Measurements from ENCODE around the gene RGS6.

The RGS6 gene

DNA sequence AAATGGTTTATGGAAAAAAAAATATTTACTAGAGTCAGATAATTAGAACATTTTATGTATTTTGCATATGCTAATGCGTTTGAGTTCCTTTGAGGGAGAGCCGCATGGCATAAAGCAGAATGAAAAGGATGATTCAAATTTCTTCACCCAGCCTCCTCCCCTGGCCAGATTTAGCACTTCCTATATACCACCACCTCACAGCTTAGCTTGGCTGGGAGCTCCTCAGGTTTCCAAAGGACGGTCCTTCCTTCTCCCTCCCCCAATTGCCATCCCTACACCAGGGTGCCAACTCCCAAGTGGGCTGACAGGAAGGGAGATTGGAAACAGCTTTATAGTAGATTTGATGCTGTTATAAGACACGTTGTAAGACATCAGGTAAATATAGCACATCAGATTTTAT, 157.4 kb downstream of the RGS6 start:
- FAIRE-seq: no peak

DNA sequence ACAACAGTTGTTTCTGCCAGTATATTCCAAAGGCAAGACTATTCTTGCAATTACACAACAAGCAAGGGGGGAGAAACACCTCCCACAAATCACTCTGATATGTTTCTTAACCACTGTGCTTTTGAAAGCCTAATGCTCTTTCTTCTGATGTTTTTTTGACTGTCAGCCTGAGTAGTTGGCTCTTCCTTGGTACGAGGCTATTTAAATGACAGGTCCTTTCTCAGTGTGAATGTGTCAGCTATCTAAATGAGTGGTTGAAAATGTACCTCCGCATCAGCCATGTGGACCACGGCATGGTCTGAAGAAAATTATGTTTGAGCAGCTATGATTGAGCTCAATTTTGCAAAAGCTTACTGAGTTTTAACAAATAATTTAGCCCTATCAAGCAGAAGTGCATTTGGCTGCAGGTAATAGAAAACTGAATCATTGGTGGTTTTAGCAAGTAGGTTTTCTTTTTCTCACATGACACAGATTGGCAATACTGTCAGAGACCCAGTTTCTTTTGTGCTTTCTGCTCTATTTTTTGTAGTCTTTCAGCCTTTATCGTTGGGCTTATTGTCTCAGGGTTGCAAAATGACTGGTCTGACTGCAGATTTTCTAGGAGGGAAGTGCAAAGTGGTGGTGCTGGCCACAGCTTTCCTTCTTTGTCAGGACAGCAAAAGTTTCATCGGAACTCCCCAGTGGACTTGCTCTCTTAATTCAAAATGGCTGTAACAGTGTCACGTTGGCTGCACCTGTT, 162.8 kb downstream of the RGS6 start:
- no peak for FAIRE-seq

GRCh38 chr14:72097173-72097783, 165.0 kb downstream of the RGS6 start:
- FAIRE-seq: no peak

DNA sequence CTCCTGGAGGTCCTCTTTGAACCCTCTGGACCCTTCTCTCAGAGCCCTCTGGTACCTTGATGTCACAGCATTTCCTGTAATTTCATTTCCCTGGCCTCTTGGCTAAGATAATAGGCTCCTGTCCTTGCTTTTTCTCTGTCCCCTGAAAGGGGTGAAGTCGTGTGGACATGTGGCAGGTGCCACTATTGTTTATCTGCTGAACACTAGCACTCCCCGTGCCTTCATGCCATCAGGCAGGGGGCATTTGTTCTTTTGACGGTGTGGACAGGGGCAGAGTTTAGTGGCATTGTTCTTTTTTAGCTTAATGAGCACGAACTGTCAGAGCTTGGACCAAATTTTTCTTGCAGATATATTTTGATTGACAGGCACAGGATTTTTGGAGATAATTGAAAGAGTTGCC, 166.0 kb downstream of the RGS6 start:
- no peak for FAIRE-seq

- FAIRE-seq: no peak
These were observed 167.3 kb downstream of the RGS6 start for GRCh38 chr14:72099566-72099965.

- no peak for FAIRE-seq
These were observed 171.9 kb downstream of the RGS6 start for GRCh38 chr14:72104011-72104613.

- no peak for FAIRE-seq
These were observed 179.7 kb downstream of the RGS6 start for GRCh38 chr14:72111911-72112310.

- no peak for FAIRE-seq
These were observed 186.6 kb downstream of the RGS6 start for GRCh38 chr14:72118841-72119240.

DNA sequence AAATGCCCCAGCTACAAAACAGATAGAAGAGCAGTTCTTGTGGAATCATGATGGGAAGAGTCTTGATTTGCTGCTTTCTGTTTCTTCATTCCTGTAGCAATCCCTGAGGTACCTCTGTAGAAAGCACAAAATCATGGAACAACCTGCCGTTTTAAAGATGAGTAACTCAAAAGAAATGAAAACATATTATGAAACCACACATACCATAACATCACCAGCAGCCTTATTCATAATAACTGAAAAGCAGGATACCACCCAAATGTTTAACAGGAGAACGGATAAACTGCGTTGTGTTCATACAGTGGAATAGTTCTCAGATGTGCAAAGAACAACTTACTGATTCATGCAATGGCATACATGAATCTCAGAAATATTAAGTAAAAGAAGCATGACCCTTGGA, 188.1 kb downstream of the RGS6 start:
- FAIRE-seq: no peak

DNA sequence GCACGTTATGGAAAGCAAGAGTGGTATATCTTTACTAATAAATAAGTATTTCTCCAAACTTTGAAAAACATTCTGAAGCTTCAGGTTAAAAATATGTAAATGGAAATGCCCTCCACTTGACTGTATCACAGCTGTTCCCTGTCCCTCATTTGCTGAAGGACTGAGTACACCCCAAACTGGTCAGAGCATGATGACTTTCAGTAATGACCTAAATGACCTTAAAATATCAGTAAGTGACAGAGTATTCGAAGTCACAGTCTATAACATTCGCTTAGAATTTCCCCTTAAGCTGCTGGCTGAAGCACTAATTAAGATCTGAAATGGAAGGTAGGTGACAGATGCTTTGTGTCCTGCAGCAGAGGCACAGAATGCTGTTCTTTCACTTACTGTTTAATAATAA, 191.5 kb downstream of the RGS6 start:
- no peak for FAIRE-seq

- no peak for FAIRE-seq
These were observed 191.9 kb downstream of the RGS6 start for GRCh38 chr14:72124171-72124570.

GRCh38 chr14:72126091-72126490, 193.9 kb downstream of the RGS6 start:
- FAIRE-seq: no peak

- FAIRE-seq: no peak
These were observed 194.3 kb downstream of the RGS6 start for GRCh38 chr14:72126561-72126960.

- no peak for FAIRE-seq
These were observed 196.4 kb downstream of the RGS6 start for GRCh38 chr14:72128629-72129028.

- FAIRE-seq: no peak
These were observed 197.1 kb downstream of the RGS6 start for GRCh38 chr14:72129291-72129690.

GRCh38 chr14:72141084-72141483, 208.9 kb downstream of the RGS6 start:
- FAIRE-seq: no peak

DNA sequence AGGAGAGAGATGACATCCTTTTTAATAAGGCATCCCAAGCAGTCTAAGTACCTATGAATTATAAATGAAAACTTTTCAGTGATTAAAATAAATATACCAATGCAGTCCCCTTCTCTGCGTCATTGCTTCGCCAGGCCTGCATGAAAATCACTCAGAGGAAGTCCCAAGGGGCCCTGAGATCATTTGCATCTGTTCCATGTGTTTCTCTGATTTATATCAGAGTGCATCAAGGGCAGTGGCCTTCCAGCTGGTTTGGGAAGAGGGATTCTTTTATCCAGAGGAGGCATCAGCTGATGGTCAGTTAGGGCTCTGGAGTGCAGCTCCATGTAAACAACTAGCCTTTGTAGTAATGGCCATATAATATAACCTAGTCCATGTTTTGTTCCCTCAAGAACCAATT, 210.1 kb downstream of the RGS6 start:
- FAIRE-seq: no peak

DNA sequence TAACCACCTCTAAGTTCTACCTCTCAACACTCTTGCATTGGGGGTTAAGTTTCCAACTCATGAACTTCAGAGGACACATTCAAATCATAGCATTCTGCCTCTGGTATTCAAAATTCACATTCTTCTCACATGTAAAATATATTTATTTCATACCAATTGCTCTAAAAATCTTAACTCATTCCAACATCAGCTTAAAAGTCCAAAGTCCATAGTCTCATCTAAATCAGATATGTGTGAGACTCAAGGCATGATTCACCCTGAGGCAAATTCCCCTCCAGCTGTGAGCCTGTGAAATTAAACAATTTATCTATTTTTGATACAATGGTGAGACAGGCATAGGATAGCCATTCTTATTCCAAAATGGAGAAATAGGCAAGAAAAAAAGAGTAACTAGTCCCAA, 214.0 kb downstream of the RGS6 start:
- no peak for FAIRE-seq

DNA sequence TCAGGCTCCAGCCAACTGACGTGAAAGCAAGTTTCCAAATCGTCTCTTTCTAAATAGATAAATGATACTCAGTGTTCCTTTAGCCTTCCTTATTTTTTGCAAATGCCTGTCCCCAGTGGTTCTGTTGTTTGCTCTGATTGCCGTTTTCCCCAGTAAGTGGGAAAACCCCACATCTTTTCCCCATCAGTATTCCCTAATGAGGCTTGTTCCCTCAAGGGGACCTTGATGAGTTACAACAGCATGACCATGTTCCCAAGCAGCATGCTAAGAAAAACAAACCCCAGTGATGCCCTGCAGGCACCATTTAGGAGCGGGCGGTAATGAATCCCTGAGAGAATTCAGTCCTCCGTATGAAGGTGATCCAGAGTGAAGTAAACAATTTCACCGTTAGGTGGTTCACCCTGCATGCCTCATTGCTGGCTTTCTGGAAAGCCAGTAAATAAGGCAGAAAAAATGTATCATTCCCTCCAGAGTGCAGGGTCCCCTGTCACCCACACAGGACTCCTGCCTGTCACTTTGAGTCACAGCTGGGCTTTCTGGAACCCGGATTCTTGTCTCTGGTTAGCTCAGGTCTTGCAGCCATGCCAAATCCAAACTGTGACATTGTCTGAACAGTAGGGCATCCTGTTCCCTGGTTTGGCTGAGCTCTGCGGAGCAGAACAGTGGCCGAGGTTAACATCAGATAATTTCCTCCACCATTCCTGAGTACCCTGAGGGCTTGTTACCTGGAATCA, 222.6 kb downstream of the RGS6 start:
- FAIRE-seq: no peak

GRCh38 chr14:72155379-72155993, 223.3 kb downstream of the RGS6 start:
- FAIRE-seq: no peak

DNA sequence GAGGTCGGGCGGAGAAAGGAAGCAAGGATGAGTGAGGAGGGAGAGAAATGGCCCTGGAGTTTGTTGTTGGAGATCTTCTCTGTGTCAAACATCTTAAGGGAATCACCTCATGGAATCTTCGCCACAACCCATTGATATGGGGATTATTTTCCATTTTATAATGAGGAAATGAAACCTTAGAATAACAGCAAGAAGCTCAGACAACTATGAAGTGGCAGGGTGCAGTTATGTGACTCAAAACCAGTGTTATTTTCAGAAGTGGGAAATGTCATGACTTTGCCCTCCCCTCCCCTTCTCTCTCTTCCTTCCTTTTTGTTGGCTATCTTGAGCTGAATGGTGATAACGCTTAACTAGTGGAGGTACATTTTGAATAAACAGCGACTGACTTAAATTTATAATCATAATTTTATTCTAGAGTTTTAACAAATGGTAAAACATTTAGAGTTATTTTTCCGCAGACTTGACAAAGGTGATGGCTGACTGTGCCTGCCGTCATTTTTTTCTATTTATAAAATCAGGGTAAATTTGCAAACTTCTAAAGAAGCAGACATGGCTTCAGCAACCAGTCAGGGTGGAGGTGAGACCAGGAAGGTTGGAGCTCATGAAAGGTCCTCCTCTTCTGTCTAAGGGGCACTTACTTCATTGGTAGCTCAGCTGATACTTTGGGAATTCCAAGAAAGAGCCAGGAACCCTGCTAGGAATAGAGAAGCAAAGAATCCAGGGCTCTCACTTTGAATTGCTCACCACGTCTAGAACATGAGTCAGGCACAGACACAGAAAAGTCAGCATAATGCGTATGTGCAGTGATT, 232.4 kb downstream of the RGS6 start:
- FAIRE-seq: no peak

DNA sequence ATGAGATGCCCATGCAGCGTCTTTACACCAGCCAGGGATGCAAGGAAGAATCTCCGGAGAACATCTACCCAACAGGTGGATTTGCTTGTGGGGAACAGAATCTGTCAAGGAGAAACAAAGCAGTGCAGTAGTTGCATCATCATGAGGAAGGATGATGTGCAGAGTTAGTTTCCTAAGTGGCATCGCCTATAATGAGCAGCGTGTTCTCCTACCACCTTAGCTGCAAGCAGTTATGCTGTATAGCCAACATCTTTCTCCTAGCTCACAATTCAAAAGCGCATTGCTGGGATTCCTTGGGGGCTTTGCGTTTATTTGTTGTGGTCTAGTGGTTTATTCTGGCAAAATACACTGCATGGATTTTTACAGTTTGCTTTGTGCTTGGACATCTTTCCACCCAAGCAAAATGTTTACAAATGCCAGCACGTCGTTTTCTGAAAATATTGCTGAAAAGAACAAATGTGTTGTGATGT, 233.0 kb downstream of the RGS6 start:
- no peak for FAIRE-seq
